Measurements from ENCODE around the gene FBLN7.

Gene FBLN7, protein sequence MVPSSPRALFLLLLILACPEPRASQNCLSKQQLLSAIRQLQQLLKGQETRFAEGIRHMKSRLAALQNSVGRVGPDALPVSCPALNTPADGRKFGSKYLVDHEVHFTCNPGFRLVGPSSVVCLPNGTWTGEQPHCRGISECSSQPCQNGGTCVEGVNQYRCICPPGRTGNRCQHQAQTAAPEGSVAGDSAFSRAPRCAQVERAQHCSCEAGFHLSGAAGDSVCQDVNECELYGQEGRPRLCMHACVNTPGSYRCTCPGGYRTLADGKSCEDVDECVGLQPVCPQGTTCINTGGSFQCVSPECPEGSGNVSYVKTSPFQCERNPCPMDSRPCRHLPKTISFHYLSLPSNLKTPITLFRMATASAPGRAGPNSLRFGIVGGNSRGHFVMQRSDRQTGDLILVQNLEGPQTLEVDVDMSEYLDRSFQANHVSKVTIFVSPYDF

DNA sequence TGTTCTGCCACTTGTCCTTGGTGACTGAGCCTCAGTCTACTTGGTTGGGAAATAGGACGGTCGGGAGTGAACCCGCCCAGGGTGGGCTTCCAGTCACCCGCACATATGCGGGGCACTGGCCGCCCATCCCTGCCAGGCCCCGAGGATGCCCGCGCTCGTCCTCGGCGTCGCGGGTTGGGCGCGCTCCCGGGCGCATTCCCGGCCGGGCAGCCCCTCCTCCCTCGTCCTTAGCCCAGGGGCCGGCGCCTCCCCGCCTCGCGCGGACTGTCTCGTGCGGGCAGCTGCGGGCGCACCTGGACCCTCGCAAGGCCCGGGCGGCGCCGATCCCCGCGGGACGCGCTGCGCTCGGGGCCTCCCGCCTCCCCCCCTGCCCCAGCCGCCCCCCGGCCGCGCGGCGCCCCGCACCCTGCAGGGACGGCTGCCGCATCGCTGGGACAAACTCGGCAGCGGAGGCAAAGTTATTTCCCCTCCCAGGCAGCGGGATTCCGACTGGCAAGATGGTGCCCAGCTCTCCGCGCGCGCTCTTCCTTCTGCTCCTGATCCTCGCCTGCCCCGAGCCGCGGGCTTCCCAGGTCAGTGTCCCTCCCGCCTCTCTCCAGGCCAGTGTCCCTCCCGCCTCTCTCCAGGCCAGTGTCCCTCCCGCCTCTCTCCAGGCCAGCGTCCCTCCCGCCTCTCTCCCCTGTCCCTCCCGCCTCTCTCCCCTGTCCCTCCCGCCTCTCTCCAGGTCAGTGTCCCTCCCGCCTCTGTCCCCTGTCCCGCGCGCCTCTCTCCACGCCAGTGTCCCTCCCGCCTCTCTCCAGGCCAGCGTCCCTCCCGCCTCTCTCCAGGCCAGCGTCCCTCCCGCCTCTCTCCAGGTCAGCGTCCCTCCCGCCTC lies at the start of gene FBLN7:
FBLN7 (plus strand) TSS at position 227 of the 874 bp plus-strand sequence; CDS start at position 498, 271 bp downstream.
- Histone ChIP-seq H3K27me3 (ENCODE audit: control insufficient read depth in 5 of 5, insufficient read depth in 4 of 5, low read length in 5 of 5) (peaks cover 0 to 8% (median 3%) of the 10 kb centered on the region in 5 donors), H3K4me3 (ENCODE audit: low read depth in 1 of 5, low read length in 5 of 5) (peak within 1 kb of the TSS; percentile 57 to 73 (median 67)), H3K4me1 (ENCODE audit: control insufficient read depth in 5 of 5, insufficient read depth in 5 of 5, low read length in 5 of 5) (peaks cover 4 to 15% (median 9%) of the 10 kb centered on the region in 5 donors), H3K9me3 (ENCODE audit: control insufficient read depth in 5 of 5, low read length in 5 of 5) (peaks cover 0 to 7% (median under 1%) of the 10 kb centered on the region in 5 donors), H3K9ac (ENCODE audit: low read length in 5 of 5) (peak within 1 kb of the TSS in 3 of 5 donors; percentile 11 to 54 (median 51)), H3K36me3 (ENCODE audit: control insufficient read depth in 5 of 5, insufficient read depth in 5 of 5, low read length in 5 of 5) (no peaks in the 10 kb centered on the region), H3K27ac (ENCODE audit: low read depth, low read length) (no peak within 1 kb of the TSS)

DNA sequence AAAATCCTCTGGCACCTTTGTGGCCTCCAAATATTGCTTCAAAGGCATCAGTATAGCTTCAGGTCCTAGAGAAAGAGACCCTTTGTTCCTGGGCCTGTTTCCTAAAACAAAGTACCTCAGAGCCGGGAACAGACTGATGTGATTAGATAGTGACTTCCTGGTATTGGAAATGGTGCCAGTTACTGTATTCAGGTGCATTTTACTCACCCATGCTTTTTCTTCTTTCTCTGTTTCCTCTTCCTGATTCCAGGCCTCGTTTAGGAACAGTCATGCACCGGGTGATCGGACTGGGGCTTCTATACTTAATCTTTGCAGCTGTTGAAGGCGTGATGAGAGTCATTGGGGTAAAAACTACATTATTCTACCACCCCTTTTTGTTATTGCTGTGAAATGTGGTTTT lies 48.8 kb upstream of the FBLN7 start:
- Histone ChIP-seq H3K4me1 (ENCODE audit: control insufficient read depth in 5 of 5, insufficient read depth in 5 of 5, low read length in 5 of 5) (peaks cover 0 to 15% (median 5%) of the 10 kb centered on the region in 5 donors), H3K4me3 (ENCODE audit: low read depth in 1 of 5, low read length in 5 of 5) (no peak overlapping the region), H3K9me3 (ENCODE audit: control insufficient read depth in 5 of 5, low read length in 5 of 5) (no peaks in the 10 kb centered on the region), H3K9ac (ENCODE audit: low read length in 5 of 5) (no peak overlapping the region), H3K27ac (ENCODE audit: low read depth, low read length) (no peak overlapping the region), H3K36me3 (ENCODE audit: control insufficient read depth in 5 of 5, insufficient read depth in 5 of 5, low read length in 5 of 5) (peaks cover 18 to 56% (median 43%) of the 10 kb centered on the region in 5 donors), H3K27me3 (ENCODE audit: control insufficient read depth in 5 of 5, insufficient read depth in 4 of 5, low read length in 5 of 5) (no peaks in the 10 kb centered on the region)

- Histone ChIP-seq H3K27ac (ENCODE audit: low read depth, low read length) (no peak overlapping the region), H3K9me3 (ENCODE audit: control insufficient read depth in 5 of 5, low read length in 5 of 5) (no peaks in the 10 kb centered on the region), H3K4me3 (ENCODE audit: low read depth in 1 of 5, low read length in 5 of 5) (no peak overlapping the region), H3K9ac (ENCODE audit: low read length in 5 of 5) (no peak overlapping the region), H3K36me3 (ENCODE audit: control insufficient read depth in 5 of 5, insufficient read depth in 5 of 5, low read length in 5 of 5) (peaks cover 13 to 51% (median 23%) of the 10 kb centered on the region in 5 donors), H3K4me1 (ENCODE audit: control insufficient read depth in 5 of 5, insufficient read depth in 5 of 5, low read length in 5 of 5) (no peaks in the 10 kb centered on the region), H3K27me3 (ENCODE audit: control insufficient read depth in 5 of 5, insufficient read depth in 4 of 5, low read length in 5 of 5) (no peaks in the 10 kb centered on the region)
Observed at GRCh38 chr2:112092286-112093041, 45.7 kb upstream of the FBLN7 start.

GRCh38 chr2:112093216-112093615 lies 45.0 kb upstream of the FBLN7 start:
- Histone ChIP-seq H3K4me1 (ENCODE audit: control insufficient read depth in 5 of 5, insufficient read depth in 5 of 5, low read length in 5 of 5) (no peaks in the 10 kb centered on the region), H3K27me3 (ENCODE audit: control insufficient read depth in 5 of 5, insufficient read depth in 4 of 5, low read length in 5 of 5) (no peaks in the 10 kb centered on the region), H3K9ac (ENCODE audit: low read length in 5 of 5) (no peak overlapping the region), H3K27ac (ENCODE audit: low read depth, low read length) (no peak overlapping the region), H3K36me3 (ENCODE audit: control insufficient read depth in 5 of 5, insufficient read depth in 5 of 5, low read length in 5 of 5) (peaks cover 6 to 44% (median 26%) of the 10 kb centered on the region in 5 donors), H3K9me3 (ENCODE audit: control insufficient read depth in 5 of 5, low read length in 5 of 5) (no peaks in the 10 kb centered on the region), H3K4me3 (ENCODE audit: low read depth in 1 of 5, low read length in 5 of 5) (no peak overlapping the region)

DNA sequence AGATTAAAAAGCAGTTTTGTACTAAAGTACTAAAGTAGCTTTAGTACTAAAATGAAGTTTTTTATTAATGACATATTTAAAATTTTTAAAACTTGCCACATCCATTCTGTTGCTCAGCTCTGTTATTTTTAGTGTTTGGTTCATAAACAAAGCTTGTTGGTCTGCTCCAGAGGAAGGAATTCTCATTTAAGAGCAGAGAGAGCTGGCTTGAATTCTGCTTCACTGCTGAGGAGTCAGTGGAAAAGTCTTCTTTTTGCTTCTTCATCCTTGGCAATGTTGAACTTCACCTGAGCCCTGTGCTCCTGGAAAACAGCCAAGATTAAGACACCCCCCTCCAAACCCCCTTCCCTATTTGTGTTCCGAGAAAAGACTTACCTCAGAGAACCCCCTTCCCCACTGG lies 42.5 kb upstream of the FBLN7 start:
- no peak overlapping the region for H3K4me3 ChIP-seq (ENCODE audit: low read depth in 1 of 5, low read length in 5 of 5)
- no peaks in the 10 kb centered on the region for H3K9me3 ChIP-seq (ENCODE audit: control insufficient read depth in 5 of 5, low read length in 5 of 5)
- peaks cover 14 to 35% (median 27%) of the 10 kb centered on the region in 5 donors for H3K36me3 ChIP-seq (ENCODE audit: control insufficient read depth in 5 of 5, insufficient read depth in 5 of 5, low read length in 5 of 5)
- no peak overlapping the region for H3K27ac ChIP-seq (ENCODE audit: low read depth, low read length)
- H3K4me1 ChIP-seq (ENCODE audit: control insufficient read depth in 5 of 5, insufficient read depth in 5 of 5, low read length in 5 of 5), result no peaks in the 10 kb centered on the region
- H3K27me3 ChIP-seq (ENCODE audit: control insufficient read depth in 5 of 5, insufficient read depth in 4 of 5, low read length in 5 of 5), result no peaks in the 10 kb centered on the region
- no peak overlapping the region for H3K9ac ChIP-seq (ENCODE audit: low read length in 5 of 5)

DNA sequence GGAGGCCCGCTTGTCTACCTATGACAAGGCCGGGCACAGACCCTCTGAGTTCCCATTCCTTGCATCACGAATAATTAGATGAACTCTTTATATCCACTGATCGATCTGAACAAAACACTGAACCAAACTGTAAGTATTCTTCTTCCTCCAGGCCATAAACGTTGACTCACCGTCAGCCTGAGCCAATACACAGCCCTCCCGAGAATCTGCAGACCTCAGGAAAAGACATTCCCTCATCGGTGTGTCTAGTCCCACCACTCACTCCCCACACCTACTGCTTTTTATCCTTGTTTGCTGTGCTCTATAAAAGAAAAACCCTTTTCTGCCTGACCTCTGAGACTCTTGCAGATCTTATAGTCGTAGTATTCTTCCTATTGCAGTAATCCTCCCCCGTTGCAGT lies 42.1 kb upstream of the FBLN7 start:
- Histone ChIP-seq H3K27me3 (ENCODE audit: control insufficient read depth in 5 of 5, insufficient read depth in 4 of 5, low read length in 5 of 5) (no peaks in the 10 kb centered on the region), H3K9me3 (ENCODE audit: control insufficient read depth in 5 of 5, low read length in 5 of 5) (no peaks in the 10 kb centered on the region), H3K36me3 (ENCODE audit: control insufficient read depth in 5 of 5, insufficient read depth in 5 of 5, low read length in 5 of 5) (peaks cover 14 to 35% (median 27%) of the 10 kb centered on the region in 5 donors), H3K9ac (ENCODE audit: low read length in 5 of 5) (no peak overlapping the region), H3K4me3 (ENCODE audit: low read depth in 1 of 5, low read length in 5 of 5) (no peak overlapping the region), H3K27ac (ENCODE audit: low read depth, low read length) (no peak overlapping the region), H3K4me1 (ENCODE audit: control insufficient read depth in 5 of 5, insufficient read depth in 5 of 5, low read length in 5 of 5) (no peaks in the 10 kb centered on the region)

- H3K9me3 ChIP-seq (ENCODE audit: control insufficient read depth in 5 of 5, low read length in 5 of 5), result peaks cover 0 to 10% (median 5%) of the 10 kb centered on the region in 5 donors
- no peak overlapping the region for H3K9ac ChIP-seq (ENCODE audit: low read length in 5 of 5)
- no peak overlapping the region for H3K27ac ChIP-seq (ENCODE audit: low read depth, low read length)
- H3K36me3 ChIP-seq (ENCODE audit: control insufficient read depth in 5 of 5, insufficient read depth in 5 of 5, low read length in 5 of 5), result peaks cover 10 to 36% (median 22%) of the 10 kb centered on the region in 5 donors
- H3K4me1 ChIP-seq (ENCODE audit: control insufficient read depth in 5 of 5, insufficient read depth in 5 of 5, low read length in 5 of 5), result peaks cover 0 to 7% (median 3%) of the 10 kb centered on the region in 5 donors
- no peaks in the 10 kb centered on the region for H3K27me3 ChIP-seq (ENCODE audit: control insufficient read depth in 5 of 5, insufficient read depth in 4 of 5, low read length in 5 of 5)
- no peak overlapping the region for H3K4me3 ChIP-seq (ENCODE audit: low read depth in 1 of 5, low read length in 5 of 5)
Observed at GRCh38 chr2:112108178-112108832, 29.9 kb upstream of the FBLN7 start.

GRCh38 chr2:112109278-112109677 lies 28.9 kb upstream of the FBLN7 start:
- Histone ChIP-seq H3K9ac (ENCODE audit: low read length in 5 of 5) (no peak overlapping the region), H3K4me3 (ENCODE audit: low read depth in 1 of 5, low read length in 5 of 5) (no peak overlapping the region), H3K9me3 (ENCODE audit: control insufficient read depth in 5 of 5, low read length in 5 of 5) (peaks cover 0 to 10% (median 5%) of the 10 kb centered on the region in 5 donors), H3K36me3 (ENCODE audit: control insufficient read depth in 5 of 5, insufficient read depth in 5 of 5, low read length in 5 of 5) (peaks cover 10 to 29% (median 22%) of the 10 kb centered on the region in 5 donors), H3K27ac (ENCODE audit: low read depth, low read length) (no peak overlapping the region), H3K4me1 (ENCODE audit: control insufficient read depth in 5 of 5, insufficient read depth in 5 of 5, low read length in 5 of 5) (peaks cover 0 to 7% (median 3%) of the 10 kb centered on the region in 5 donors), H3K27me3 (ENCODE audit: control insufficient read depth in 5 of 5, insufficient read depth in 4 of 5, low read length in 5 of 5) (no peaks in the 10 kb centered on the region)

- Histone ChIP-seq H3K27me3 (ENCODE audit: control insufficient read depth in 5 of 5, insufficient read depth in 4 of 5, low read length in 5 of 5) (no peaks in the 10 kb centered on the region), H3K9me3 (ENCODE audit: control insufficient read depth in 5 of 5, low read length in 5 of 5) (peaks cover 0 to 10% (median 5%) of the 10 kb centered on the region in 5 donors), H3K27ac (ENCODE audit: low read depth, low read length) (no peak overlapping the region), H3K9ac (ENCODE audit: low read length in 5 of 5) (no peak overlapping the region), H3K4me1 (ENCODE audit: control insufficient read depth in 5 of 5, insufficient read depth in 5 of 5, low read length in 5 of 5) (no peaks in the 10 kb centered on the region), H3K4me3 (ENCODE audit: low read depth in 1 of 5, low read length in 5 of 5) (no peak overlapping the region), H3K36me3 (ENCODE audit: control insufficient read depth in 5 of 5, insufficient read depth in 5 of 5, low read length in 5 of 5) (peaks cover 10 to 27% (median 22%) of the 10 kb centered on the region in 5 donors)
Observed at GRCh38 chr2:112110966-112111365, 27.2 kb upstream of the FBLN7 start.
